ENCODE measurements around the gene ANXA1.
"Not testable (repeated sequence)": the region's sequence is repeated elsewhere in the genome, so short reads cannot be mapped to it uniquely, and the experiment has no call there.

ANXA1 gene, protein sequence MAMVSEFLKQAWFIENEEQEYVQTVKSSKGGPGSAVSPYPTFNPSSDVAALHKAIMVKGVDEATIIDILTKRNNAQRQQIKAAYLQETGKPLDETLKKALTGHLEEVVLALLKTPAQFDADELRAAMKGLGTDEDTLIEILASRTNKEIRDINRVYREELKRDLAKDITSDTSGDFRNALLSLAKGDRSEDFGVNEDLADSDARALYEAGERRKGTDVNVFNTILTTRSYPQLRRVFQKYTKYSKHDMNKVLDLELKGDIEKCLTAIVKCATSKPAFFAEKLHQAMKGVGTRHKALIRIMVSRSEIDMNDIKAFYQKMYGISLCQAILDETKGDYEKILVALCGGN

DNA sequence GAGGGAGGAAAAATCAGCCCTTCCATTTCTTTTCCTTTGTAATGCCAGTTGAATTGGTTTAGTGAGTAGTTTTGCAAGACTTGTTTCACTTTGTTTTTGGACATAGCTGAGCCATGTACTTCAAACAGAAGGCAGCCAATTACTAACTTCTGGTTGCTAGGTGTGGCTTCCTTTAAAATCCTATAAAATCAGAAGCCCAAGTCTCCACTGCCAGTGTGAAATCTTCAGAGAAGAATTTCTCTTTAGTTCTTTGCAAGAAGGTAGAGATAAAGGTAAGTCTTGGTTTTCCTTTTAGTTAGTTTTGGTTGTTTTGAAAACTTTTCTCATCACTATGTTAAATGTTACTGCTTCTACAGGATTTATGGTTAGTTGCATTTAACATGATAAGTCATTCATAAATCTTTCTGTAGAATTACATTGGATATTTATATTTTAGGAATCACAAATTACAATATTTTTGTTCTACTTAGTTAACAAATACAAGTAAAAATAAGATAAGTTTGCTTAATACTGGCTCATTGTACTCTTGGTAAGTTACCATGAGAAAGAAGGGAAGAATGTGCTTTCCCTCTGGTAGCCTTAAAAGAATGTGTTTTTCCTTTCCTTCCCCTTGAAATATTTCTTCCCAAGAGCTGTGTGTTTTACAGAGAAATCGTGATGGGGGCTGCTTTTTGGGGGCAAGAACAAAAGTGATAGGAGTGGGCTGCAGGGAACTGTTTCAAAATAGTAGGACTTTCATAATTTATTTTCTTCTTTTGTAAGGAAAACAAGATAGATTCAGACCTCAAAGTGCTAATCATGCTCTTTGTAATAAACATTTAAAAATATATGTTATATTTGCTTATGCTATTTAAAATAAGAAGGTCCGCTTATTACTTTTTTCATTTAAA lies at the start of gene ANXA1:
ANXA1 (plus strand) TSS at position 213 of the 890 bp plus-strand sequence. CDS start 6,671 bp downstream, outside the sequence.
- TF ChIP-seq, protein P1, sequence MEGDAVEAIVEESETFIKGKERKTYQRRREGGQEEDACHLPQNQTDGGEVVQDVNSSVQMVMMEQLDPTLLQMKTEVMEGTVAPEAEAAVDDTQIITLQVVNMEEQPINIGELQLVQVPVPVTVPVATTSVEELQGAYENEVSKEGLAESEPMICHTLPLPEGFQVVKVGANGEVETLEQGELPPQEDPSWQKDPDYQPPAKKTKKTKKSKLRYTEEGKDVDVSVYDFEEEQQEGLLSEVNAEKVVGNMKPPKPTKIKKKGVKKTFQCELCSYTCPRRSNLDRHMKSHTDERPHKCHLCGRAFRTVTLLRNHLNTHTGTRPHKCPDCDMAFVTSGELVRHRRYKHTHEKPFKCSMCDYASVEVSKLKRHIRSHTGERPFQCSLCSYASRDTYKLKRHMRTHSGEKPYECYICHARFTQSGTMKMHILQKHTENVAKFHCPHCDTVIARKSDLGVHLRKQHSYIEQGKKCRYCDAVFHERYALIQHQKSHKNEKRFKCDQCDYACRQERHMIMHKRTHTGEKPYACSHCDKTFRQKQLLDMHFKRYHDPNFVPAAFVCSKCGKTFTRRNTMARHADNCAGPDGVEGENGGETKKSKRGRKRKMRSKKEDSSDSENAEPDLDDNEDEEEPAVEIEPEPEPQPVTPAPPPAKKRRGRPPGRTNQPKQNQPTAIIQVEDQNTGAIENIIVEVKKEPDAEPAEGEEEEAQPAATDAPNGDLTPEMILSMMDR (IDR thresholded peaks at IDR 0.05; ENCODE audit: low read depth, low read length), result no peak
- DNase-seq (ENCODE audit: extremely low read depth, low read depth), result peak; percentile 77

DNA sequence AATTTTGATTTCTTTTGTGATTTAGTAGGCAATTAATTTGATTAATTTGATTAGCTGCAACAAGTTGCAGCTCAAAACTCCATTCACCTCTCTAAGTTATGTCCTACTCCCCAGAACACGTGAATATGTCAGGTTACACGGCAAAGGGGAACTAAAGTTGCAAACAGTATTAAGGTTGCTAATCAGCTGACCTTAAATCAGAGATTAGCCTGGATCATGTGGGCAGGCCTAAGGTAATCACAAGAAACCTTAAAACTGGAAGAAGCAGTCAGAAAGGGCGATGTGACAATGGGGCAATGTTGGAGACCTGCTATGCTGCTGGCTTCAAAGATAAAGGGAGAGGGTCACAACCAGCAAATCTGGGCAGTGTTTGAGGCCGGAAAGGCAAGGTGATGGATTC lies 47.3 kb upstream of the ANXA1 start:
- no peak for DNase-seq (ENCODE audit: extremely low read depth, low read depth)
- TF ChIP-seq, protein P1 (IDR thresholded peaks at IDR 0.05; ENCODE audit: low read depth, low read length), result no peak

DNA sequence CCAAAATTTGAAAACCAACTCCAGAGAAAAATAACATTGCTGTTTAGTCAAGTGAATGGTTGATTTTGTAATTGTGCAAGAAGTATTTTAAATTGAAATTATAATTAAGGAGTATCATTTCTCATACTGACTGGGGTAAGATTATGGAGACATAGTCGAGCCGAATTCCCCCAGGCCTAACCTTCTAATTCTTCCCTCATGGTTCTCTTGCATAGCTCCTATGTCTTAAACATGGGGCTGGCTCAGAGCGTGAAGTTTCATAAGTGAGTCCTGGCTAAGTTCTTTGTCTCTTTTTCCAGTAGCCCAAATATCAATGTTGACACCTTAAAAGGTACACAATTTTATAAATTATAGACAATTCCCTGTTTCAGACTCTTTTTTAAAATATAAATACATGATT lies 46.7 kb upstream of the ANXA1 start:
- no peak for DNase-seq (ENCODE audit: extremely low read depth, low read depth)
- TF ChIP-seq, protein P1 (IDR thresholded peaks at IDR 0.05; ENCODE audit: low read depth, low read length), result no peak

DNA sequence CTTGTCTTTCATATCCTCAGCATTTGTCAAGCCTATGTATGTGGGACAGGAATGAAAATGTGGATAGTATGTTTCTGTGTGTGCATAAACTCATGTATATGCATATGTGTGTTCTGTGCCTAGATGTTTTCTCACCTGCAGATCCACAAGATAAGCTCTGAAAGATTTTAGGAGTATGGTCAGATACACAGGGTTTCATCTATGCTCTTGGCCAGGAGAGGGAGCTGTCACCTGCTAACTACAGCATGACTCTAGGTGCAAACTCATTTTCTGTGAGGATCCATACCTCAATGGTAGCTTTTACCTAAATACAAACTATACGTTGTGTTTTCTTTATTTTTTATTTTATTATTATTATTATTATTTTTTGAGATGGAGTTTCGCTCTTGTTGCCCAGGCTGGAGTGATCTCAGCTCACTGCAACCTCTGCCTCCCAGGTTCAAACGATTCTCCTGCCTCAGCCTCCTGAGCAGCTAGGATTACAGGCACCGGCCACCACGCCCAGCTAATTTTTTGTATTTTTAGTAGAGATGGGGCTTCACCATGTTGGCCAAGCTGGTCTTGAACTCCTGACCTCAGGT lies 44.1 kb upstream of the ANXA1 start:
- TF ChIP-seq, protein P1 (IDR thresholded peaks at IDR 0.05; ENCODE audit: low read depth, low read length), result peak; percentile 83
- DNase-seq (ENCODE audit: extremely low read depth, low read depth), result not testable (repeated sequence)

DNA sequence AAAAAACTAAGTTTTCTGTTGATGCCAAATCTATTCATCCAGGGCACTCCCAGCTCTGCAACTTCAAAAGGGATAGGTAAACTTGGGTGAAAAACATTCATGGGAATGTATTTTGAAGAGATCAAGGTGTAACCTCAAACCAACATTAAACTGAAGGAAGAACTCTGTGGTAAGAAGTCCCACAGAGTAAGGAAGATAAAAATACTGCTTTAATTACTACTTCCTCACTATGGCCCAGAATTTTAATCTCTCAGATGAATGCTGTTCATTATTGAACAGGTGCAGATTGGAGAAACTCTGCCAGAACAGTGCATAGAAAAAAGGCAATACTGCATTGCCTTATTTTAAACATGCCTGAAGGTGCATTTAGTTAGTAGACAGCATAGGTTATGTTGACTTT lies 37.6 kb upstream of the ANXA1 start:
- TF ChIP-seq, protein P1 (IDR thresholded peaks at IDR 0.05; ENCODE audit: low read depth, low read length), result no peak
- no peak for DNase-seq (ENCODE audit: extremely low read depth, low read depth)

DNA sequence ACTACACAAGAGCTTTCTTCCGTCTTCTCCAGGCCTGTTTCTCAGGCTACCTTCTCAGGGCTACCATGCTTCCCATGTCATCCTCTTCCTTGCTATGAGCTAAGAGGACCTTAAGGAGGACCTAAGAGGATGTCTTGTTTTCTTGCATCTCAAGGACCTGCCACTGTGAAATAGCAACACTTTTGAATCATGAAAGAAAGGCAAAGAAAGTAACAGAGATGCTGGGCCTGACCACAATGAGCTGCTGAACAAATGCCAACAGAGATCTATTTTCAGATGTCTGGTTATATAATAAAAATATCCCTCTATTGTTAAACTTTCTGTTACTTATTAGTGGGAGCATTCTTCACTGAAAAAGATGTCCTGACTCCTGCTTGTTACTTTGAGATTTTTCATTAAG lies 36.7 kb upstream of the ANXA1 start:
- DNase-seq (ENCODE audit: extremely low read depth, low read depth), result no peak
- TF ChIP-seq, protein P1 (IDR thresholded peaks at IDR 0.05; ENCODE audit: low read depth, low read length), result no peak

Data from AG09319 (cell line).